ENCODE results near the gene ITGAV.

GRCh38 chr2:186594001-186594722 lies 4.3 kb downstream of the ITGAV start:
- no peak for TF ChIP-seq POLR2A (IDR thresholded peaks at IDR 0.05; ENCODE audit: low read depth, low read length)
- no peak for TF ChIP-seq TAF1 (IDR thresholded peaks at IDR 0.05; ENCODE audit: low read depth, low read length)
- no peak for TF ChIP-seq SPI1 (IDR thresholded peaks at IDR 0.05; ENCODE audit: low read depth, low read length)
- no peak for TF ChIP-seq POLR2AphosphoS5 (IDR thresholded peaks at IDR 0.05; ENCODE audit: low read depth, low read length)
- no peak for TF ChIP-seq POU2F2 (IDR thresholded peaks at IDR 0.05; ENCODE audit: low read depth, low read length)
- no peak for TF ChIP-seq PAX5 (IDR thresholded peaks at IDR 0.05; ENCODE audit: insufficient read depth, low read length, severe bottlenecking)
